HL-60 (cell line): ENCODE data around the gene ZNF862.

Experiments
- DNase-seq, 2 experiments: peaks; one replicate each; pipeline ENCODE4 v3.0.0-alpha.2; 2010 to 2020; ENCODE audit warnings: low read depth in 1 of 2, low spot score in 1 of 2
- H3K27ac ChIP-seq: fragments of 250-450 bp; sonication (Bioruptor Pico); replicated peaks from 2 replicates; pipeline ENCODE4 v1.5.1; 2020; ENCODE audit warnings: mild to moderate bottlenecking, moderate library complexity
- H3K27me3 ChIP-seq: fragments of 250-450 bp; sonication (Bioruptor Pico); 2 replicates; pipeline ENCODE4 v1.5.1; 2021; ENCODE audit warnings: mild to moderate bottlenecking, moderate library complexity; ENCODE audit not compliant: insufficient read depth, poor library complexity, severe bottlenecking
- H3K4me3 ChIP-seq: replicated peaks from 2 replicates; pipeline ENCODE4 v1.5.1; 2011; ENCODE audit warnings: mild to moderate bottlenecking, control low read depth, low read length; ENCODE audit not compliant: insufficient read depth
- CTCF ChIP-seq: IDR thresholded peaks from one replicate; pipeline ENCODE4 v1.5.1; 2011; ENCODE audit warnings: low read length, control low read depth, inconsistent platforms; ENCODE audit not compliant: insufficient read depth
- GABPA ChIP-seq: IDR thresholded peaks from 2 replicates; pipeline ENCODE4 v1.6.1; 2012; ENCODE audit warnings: low read depth
- POLR2AphosphoS5 ChIP-seq: IDR thresholded peaks from 2 replicates; pipeline ENCODE4 v1.6.1; 2012; ENCODE audit warnings: low read depth
- SPI1 ChIP-seq: IDR thresholded peaks from 2 replicates; pipeline ENCODE4 v1.6.1; 2012; ENCODE audit warnings: low read depth, mild to moderate bottlenecking, borderline replicate concordance
- long read RNA-seq: library from polyadenylated mRNA; unstranded; transcript quantifications from one replicate; pipeline ENCODE4 v2.0.0, GENCODE V29; 2020
- TF ChIP-seq, protein P1 (sequence below): IDR thresholded peaks from 2 replicates; pipeline ENCODE4 v1.6.1; 2012; ENCODE audit warnings: low read depth; ENCODE audit not compliant: insufficient replicate concordance

The ZNF862 gene
- long read RNA-seq, partial matches to known transcripts = 4 of 14 reads
- long read RNA-seq, other reads (novel, unspliced or antisense) = 7 of 14 reads

DNA sequence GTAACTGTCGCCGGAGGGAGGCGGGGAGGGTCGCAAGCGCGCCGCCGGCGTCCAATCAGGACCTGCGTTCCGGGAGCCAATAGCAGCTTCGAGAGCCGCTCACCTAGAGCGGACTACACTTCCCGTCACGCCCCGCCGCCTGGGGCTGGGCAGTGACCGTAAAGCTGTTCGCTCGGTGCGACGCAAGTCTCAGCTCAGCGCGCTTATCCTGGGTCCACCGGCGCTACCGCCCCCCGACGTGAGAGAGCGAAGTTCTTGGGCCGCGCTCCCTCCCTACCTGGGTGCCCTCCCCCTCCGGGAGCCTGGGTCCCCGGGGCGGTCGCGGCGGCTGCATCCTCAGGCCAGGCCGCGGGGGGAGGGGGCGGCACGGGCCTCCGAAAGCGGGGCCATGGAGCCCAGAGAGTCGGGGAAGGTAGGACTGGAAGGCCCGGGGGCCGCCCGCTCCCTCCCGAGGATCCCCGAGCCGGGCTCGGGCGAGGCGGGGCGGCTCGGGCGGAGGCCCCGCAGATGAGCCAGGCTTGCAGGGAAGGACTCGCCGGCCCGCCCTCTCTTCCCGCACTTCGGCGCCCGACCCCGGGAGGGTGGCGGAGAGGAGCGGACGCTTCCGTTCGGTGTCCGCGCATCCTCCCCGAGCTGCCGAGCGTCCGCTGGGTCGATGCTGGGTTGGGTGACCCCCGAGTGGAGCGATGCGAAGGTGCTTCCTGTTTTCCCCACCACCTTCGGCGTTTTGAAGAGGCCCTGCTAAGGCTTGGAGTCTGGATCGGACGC is at the start of gene ZNF862:
TSS of gene ZNF862 (plus strand) at position 152 of the 768 bp plus-strand sequence. CDS start at position 389, 237 bp downstream.
- H3K4me3 ChIP-seq = peak within 1 kb of the TSS; percentile 89
- DNase-seq = peak; percentile 92 to 96
- TF ChIP-seq GABPA (no peak), POLR2AphosphoS5 (peak; percentile 27; the same call in 1 of the 2 replicates), SPI1 (peak; percentile 63; the same call in 1 of the 2 replicates)
- H3K27me3 ChIP-seq = no peaks in the 10 kb centered on the region
- H3K27ac ChIP-seq = peak within 1 kb of the TSS; percentile 65

GRCh38 chr7:149789101-149789500 is 49.1 kb upstream of the ZNF862 start:
- peaks cover 17% of the 10 kb centered on the region for H3K27me3 ChIP-seq

DNA sequence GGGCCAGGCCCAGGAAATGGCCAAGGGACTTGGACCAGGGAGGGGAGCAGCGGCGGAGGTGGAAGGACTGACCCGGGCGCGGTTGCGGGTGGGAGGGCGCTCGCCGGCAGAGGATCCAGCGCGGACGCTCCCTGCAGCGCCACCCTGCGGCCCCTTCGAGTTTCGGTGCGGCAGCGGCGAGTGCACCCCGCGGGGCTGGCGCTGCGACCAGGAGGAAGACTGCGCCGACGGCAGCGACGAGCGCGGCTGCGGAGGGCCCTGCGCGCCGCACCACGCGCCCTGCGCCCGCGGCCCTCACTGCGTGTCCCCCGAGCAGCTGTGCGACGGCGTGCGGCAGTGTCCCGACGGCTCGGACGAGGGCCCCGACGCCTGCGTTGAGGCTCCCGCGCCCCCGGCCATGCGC is 48.0 kb upstream of the ZNF862 start:
- Histone ChIP-seq H3K27ac (no peak overlapping the region), H3K4me3 (no peak overlapping the region), H3K27me3 (peaks cover 21% of the 10 kb centered on the region)
- TF ChIP-seq POLR2AphosphoS5 = no peak
- TF ChIP-seq CTCF = peak; percentile 4
- peak in 1 of 2 experiments; percentile 36 for DNase-seq

More at GRCh38 chr7:149789101-149789500, 49.1 kb upstream of the ZNF862 start:
- no peak overlapping the region for H3K4me3 ChIP-seq
- TF ChIP-seq, protein P1, sequence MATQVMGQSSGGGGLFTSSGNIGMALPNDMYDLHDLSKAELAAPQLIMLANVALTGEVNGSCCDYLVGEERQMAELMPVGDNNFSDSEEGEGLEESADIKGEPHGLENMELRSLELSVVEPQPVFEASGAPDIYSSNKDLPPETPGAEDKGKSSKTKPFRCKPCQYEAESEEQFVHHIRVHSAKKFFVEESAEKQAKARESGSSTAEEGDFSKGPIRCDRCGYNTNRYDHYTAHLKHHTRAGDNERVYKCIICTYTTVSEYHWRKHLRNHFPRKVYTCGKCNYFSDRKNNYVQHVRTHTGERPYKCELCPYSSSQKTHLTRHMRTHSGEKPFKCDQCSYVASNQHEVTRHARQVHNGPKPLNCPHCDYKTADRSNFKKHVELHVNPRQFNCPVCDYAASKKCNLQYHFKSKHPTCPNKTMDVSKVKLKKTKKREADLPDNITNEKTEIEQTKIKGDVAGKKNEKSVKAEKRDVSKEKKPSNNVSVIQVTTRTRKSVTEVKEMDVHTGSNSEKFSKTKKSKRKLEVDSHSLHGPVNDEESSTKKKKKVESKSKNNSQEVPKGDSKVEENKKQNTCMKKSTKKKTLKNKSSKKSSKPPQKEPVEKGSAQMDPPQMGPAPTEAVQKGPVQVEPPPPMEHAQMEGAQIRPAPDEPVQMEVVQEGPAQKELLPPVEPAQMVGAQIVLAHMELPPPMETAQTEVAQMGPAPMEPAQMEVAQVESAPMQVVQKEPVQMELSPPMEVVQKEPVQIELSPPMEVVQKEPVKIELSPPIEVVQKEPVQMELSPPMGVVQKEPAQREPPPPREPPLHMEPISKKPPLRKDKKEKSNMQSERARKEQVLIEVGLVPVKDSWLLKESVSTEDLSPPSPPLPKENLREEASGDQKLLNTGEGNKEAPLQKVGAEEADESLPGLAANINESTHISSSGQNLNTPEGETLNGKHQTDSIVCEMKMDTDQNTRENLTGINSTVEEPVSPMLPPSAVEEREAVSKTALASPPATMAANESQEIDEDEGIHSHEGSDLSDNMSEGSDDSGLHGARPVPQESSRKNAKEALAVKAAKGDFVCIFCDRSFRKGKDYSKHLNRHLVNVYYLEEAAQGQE = no peak
- TF ChIP-seq POLR2AphosphoS5 (no peak), GABPA (no peak), SPI1 (no peak), CTCF (no peak)
- H3K27ac ChIP-seq = no peak overlapping the region
- no peak for DNase-seq

- Histone ChIP-seq H3K27ac (no peak overlapping the region), H3K27me3 (peaks cover 21% of the 10 kb centered on the region), H3K4me3 (no peak overlapping the region)
- DNase-seq = no peak
- TF ChIP-seq CTCF (no peak), POLR2AphosphoS5 (no peak), SPI1 (no peak), GABPA (no peak)
- TF ChIP-seq, protein P1 = no peak
Measured at GRCh38 chr7:149790754-149791360, 47.3 kb upstream of the ZNF862 start.
